ACC112 (cell line): Measurements from ENCODE around the gene NACAD.

Source experiments
- H2AFZ ChIP-seq: fragments of 200-600 bp; sonication (generic); one replicate; pipeline ENCODE4 v1.6.0; 2017; ENCODE audit warnings: antibody characterized with exemption, low read length; ENCODE audit not compliant: unreplicated experiment
- H3K27ac ChIP-seq: fragments of 200-600 bp; sonication (generic); 2 replicates; pipeline ENCODE4 v1.5.1; 2014; ENCODE audit warnings: low read depth, mild to moderate bottlenecking, antibody characterized with exemption, low read length, moderate library complexity
- H3K27me3 ChIP-seq: fragments of 200-600 bp; sonication (generic); 2 replicates; pipeline ENCODE4 v1.6.1; 2014; ENCODE audit warnings: mild to moderate bottlenecking, antibody characterized with exemption, low read length, moderate library complexity, mixed read lengths; ENCODE audit not compliant: insufficient read depth
- H3K36me3 ChIP-seq: fragments of 200-600 bp; sonication (generic); 2 replicates; pipeline ENCODE4 v1.6.1; 2016; ENCODE audit warnings: mild to moderate bottlenecking, antibody characterized with exemption, low read length, moderate library complexity, mixed read lengths; ENCODE audit not compliant: insufficient read depth
- H3K4me1 ChIP-seq: fragments of 200-600 bp; sonication (generic); one replicate; pipeline ENCODE4 v1.6.1; 2016; ENCODE audit warnings: low read length, mixed read lengths; ENCODE audit not compliant: insufficient read depth, unreplicated experiment, control insufficient read depth
- H3K4me3 ChIP-seq: fragments of 200-600 bp; sonication (generic); 2 replicates; pipeline ENCODE4 v1.5.1; 2014; ENCODE audit warnings: mild to moderate bottlenecking, low read depth, low read length
- H3K79me2 ChIP-seq: fragments of 200-600 bp; sonication (generic); one replicate; pipeline ENCODE4 v1.6.0; 2016; ENCODE audit warnings: low read length; ENCODE audit not compliant: control insufficient read depth, unreplicated experiment, insufficient read depth

NACAD gene

GRCh38 chr7:45080265-45080957, 8.4 kb downstream of the NACAD start:
- Histone ChIP-seq H3K4me1 (no peaks in the 10 kb centered on the region), H3K36me3 (no peaks in the 10 kb centered on the region), H3K27me3 (no peaks in the 10 kb centered on the region), H3K27ac (no peak overlapping the region), H3K4me3 (no peak overlapping the region), H3K79me2 (no peaks in the 10 kb centered on the region), H2AFZ (no peak overlapping the region)

DNA sequence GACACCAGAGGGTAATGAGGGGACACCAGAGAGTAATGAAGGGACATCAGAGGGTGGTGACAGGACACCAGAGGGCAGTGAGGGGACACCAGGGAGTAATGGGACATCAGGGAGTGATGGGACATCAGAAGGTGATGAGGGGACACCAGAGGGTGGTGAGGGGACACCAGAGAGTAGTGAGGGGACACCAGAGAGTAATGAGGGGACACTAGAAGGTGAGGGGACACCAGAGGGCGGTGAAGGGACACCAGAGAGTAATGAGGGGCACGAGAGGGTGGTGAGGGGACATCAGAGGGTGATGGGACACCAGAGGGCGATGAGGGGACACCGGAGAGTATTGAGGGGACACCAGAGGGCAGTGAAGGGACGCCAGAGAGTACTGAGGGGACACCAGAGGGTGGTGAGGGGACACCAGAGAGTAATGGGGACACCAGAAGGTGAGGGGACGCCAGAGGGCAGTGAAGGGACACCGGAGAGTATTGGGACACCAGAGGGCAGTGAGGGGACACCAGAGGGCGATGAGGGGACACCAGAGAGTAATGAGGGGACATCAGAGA, 10.6 kb downstream of the NACAD start:
- Histone ChIP-seq H3K4me3 (no peak overlapping the region), H3K79me2 (no peaks in the 10 kb centered on the region), H2AFZ (no peak overlapping the region), H3K27me3 (no peaks in the 10 kb centered on the region), H3K27ac (no peak overlapping the region), H3K36me3 (no peaks in the 10 kb centered on the region), H3K4me1 (no peaks in the 10 kb centered on the region)

- Histone ChIP-seq H3K27ac (no peak overlapping the region), H3K36me3 (no peaks in the 10 kb centered on the region)
These were observed 11.2 kb downstream of the NACAD start for GRCh38 chr7:45077579-45077978.

GRCh38 chr7:45076946-45077345, 11.8 kb downstream of the NACAD start:
- Histone ChIP-seq H3K27me3 (no peaks in the 10 kb centered on the region), H3K4me3 (no peak overlapping the region), H3K79me2 (no peaks in the 10 kb centered on the region), H3K4me1 (peaks cover 3% of the 10 kb centered on the region), H2AFZ (no peak overlapping the region), H3K36me3 (no peaks in the 10 kb centered on the region), H3K27ac (no peak overlapping the region)

More at GRCh38 chr7:45077579-45077978, 11.2 kb downstream of the NACAD start:
- Histone ChIP-seq H3K79me2 (no peaks in the 10 kb centered on the region), H3K4me1 (no peaks in the 10 kb centered on the region), H3K4me3 (no peak overlapping the region), H3K27me3 (no peaks in the 10 kb centered on the region), H2AFZ (no peak overlapping the region)

DNA sequence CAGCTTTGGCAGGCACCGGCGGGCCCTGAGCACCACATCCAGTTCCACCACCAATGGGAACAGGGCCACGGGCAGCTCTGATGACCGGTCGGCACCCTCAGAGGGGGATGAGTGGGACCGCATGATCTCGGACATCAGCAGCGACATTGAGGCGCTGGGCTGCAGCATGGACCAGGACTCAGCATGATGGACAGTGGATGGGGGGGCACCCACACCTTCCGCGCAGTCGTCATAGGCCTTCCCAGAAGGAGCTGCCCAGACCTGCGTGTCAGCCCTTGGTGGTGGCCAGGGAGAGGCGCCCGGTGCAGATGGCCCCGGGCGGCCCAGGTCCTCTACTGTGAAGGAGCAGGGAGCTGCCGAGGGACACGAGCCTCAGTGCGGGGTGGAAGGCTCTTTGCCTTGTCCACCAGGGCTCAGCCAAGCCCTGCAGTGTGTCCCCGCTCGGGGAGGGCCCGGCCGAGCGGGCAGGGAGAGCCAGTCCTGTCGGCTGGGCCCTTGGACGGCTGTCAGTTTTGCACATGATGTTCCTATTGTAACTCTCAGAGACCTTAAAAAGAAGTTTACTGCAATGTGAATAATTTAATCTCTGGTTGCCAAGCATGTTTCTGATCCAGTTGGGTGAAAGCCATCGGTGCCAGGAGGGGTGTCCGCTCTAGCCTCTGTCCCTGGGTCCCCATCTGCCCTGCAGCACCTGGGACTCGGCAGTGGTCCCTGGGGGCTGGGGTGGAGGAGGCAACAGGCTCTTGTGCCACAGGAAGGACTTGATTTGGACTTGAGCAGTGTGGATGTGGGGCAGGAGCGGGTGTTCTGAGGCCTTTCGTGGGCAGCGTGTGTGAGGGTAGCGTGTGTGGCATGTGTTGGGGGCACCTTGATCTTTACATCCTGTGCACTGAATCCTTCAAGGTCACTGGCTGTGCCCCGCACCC, 12.6 kb downstream of the NACAD start:
- H2AFZ ChIP-seq, result no peak overlapping the region
- peaks cover 11% of the 10 kb centered on the region for H3K4me1 ChIP-seq
- H3K4me3 ChIP-seq, result no peak overlapping the region
- H3K36me3 ChIP-seq, result no peaks in the 10 kb centered on the region
- no peaks in the 10 kb centered on the region for H3K79me2 ChIP-seq
- H3K27ac ChIP-seq, result no peak overlapping the region
- H3K27me3 ChIP-seq, result no peaks in the 10 kb centered on the region

DNA sequence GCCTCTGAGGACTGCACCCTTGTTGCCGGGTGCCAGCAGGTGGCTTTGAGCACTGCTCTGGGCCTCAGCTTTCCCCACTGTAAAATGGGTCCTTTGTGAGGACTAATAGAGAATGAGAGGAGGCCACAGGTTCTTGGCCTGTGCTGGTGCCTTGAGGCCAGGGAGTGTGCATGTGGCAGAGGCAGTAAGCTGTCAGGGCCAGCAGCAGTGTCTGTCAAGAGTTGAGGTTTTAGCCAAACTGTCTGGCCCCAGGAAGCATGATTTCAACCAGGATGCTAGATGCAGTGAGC, 13.5 kb downstream of the NACAD start:
- Histone ChIP-seq H3K79me2 (no peaks in the 10 kb centered on the region), H3K4me1 (peaks cover 11% of the 10 kb centered on the region), H2AFZ (no peak overlapping the region), H3K27ac (no peak overlapping the region), H3K27me3 (no peaks in the 10 kb centered on the region), H3K36me3 (no peaks in the 10 kb centered on the region), H3K4me3 (no peak overlapping the region)

DNA sequence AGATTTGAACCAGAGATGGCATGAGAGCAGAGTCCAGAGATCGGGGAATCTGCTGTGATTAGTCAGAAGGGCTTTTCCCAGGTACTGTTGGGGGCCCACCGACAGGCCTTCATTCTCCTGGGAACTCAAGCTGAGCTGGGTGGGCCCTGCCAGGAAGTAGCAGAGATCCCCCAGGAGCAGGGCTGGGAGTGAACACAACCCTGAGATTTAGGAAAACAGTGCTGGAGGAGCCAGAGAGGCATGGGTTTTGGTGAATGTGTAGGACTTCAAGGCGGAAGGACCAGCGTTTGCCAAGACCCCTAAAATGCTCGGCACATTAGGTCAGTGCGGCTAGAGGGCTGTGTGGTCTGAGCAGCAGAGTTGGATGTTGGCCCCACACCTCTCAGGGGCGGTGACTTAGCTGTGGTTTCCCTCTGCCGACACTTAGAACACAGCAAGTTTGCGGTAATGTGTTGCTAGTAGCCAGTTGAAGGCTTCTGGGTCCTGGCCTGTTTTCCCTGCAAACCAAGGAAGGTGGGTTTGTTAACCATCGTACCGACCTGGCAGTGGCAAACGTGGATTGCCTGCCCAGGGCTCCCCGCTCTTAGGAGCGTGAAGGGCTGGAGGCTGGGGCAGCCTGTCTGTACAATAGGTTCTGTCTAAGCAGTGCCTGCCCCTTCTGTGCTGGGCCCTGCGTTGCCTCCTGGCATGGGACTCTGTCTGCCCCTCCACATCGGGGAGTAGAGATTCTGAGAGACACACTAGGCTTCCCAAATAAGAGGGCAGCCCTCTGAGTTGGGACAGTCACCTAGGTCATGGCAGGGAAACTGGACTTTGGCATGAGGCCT, 14.0 kb downstream of the NACAD start:
- no peaks in the 10 kb centered on the region for H3K27me3 ChIP-seq
- no peak overlapping the region for H3K4me3 ChIP-seq
- no peak overlapping the region for H2AFZ ChIP-seq
- no peaks in the 10 kb centered on the region for H3K36me3 ChIP-seq
- no peaks in the 10 kb centered on the region for H3K79me2 ChIP-seq
- peaks cover 11% of the 10 kb centered on the region for H3K4me1 ChIP-seq
- no peak overlapping the region for H3K27ac ChIP-seq

DNA sequence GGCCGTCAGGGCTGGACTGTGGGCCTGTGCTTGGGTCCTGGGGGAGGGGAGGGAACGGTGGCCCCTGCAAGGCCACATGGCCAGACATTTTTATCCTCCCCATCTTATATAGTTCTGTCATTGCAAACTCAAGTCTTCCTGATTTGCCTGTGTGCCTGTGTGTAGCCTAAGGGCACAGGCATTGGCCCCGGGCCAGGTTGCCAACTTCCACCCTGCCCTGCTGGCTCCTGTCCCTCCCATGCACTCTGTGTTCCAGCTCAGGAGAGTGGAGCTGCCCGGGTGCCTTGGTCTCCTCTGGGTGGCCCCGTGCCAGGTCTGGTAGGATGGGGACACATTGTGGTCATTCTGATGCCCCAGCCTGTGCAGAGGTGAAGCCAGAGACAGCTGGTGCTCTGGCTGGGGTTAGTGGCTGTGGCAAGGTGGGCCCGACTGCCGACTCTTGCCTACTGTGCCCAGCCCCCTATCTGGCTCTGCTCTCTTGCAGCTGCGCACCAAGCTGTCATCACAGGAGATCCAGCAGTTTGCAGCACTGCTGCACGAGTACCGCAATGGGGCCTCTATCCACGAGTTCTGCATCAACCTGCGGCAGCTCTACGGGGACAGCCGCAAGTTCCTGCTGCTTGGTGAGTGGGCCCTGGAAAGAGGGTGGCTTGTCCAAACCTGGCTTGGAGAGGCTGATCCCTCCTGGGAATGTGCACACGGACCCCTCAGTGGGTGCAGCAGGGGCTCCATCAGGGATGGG, 14.8 kb downstream of the NACAD start:
- Histone ChIP-seq H3K4me3 (no peak overlapping the region), H3K36me3 (no peaks in the 10 kb centered on the region), H3K4me1 (peaks cover 11% of the 10 kb centered on the region), H2AFZ (no peak overlapping the region), H3K79me2 (no peaks in the 10 kb centered on the region), H3K27ac (no peak overlapping the region), H3K27me3 (no peaks in the 10 kb centered on the region)

DNA sequence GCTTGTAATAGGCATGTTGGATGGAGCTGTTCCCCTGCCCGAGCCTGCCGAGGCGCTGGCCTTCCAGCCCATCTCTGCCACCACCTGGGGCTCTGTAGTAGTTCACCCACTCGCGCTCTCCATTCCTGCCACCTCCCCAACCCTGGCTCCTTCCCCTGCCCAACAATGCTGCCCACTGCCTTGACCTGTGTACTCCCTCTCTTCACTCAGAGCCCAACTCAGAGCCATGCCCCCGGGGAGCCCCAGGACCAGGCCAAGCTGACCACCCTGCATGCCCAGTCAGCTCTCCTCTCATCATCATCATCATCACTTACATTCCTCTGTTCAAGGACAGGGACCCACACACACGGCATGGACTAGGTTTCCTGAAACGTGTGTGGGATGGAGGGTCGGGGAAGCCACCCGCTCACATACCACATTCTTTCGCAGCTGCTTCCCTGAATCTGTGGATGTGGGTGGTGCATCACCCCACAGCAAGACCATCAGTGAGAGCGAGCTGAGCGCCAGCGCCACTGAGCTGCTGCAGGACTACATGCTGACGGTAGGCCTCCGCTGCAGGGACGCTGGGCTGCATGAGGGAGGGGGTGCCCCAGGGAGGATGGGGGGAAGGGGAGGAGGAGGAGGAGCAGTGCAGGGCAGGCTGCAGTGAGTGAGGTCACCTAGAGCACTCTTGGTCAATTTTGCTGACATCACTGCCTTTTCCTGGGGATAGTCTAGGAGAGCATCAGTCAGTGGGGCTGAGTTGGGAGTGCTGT, 15.6 kb downstream of the NACAD start:
- Histone ChIP-seq H3K4me1 (peaks cover 11% of the 10 kb centered on the region), H3K36me3 (no peaks in the 10 kb centered on the region), H3K27ac (no peak overlapping the region), H3K27me3 (no peaks in the 10 kb centered on the region), H3K79me2 (no peaks in the 10 kb centered on the region), H2AFZ (no peak overlapping the region), H3K4me3 (no peak overlapping the region)
